Gastroesophageal sphincter (tissue), 3 donors: Measurements from ENCODE around the gene PLEKHG5.

Experiments used
- POLR2A ChIP-seq, 2 donors: fragments of 450-650 bp; IDR thresholded peaks; one replicate each; pipeline ENCODE4 v1.6.1; 2017; ENCODE audit warnings: antibody characterized with exemption in 2 of 2, mild to moderate bottlenecking in 2 of 2, moderate library complexity in 1 of 2
- TF ChIP-seq, protein P1 (sequence below), 4 experiments: fragments of 200-600 bp in 2 of 4; fragments of 450-650 bp in 2 of 4; sonication (generic) in 1 of 4; IDR thresholded peaks; one replicate each; pipeline ENCODE4 v1.5.1; 2017 to 2019; ENCODE audit warnings: antibody characterized with exemption in 4 of 4, mild to moderate bottlenecking in 2 of 4, moderate library complexity in 2 of 4

DNA sequence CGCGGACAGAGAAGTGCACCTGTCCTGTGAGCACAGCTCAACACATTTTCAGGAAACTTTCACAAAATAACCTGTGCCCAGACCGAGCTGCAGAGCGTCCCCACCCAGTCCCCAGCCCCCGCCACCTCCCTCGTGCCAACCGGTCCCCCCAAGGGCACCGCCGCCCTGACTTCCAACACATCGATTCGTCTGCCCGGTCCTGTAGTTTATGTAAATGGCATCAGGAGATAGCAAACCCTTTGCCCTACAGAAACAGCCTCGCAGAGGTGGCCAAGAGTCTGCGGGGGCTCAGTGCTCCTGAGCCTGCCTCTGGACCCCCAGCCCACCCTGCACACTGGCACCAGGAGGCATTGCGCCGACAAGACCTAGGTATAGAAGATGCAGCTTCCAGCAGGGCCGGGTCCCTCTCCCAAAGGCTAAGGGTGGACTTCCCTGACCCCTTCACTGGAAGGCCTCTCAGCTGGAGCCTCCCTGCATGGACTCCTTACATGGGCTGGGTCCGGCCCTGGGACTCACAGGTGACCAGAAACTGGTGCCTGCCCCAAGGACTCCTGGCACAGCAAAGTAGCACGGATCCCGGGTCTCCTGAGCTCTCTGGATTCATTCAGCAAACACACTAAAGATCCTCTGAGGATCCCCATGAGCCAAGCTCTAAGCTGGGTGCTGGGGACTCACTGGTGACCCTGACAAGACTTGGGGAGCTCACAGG lies 6.6 kb upstream of the PLEKHG5 start:
- TF ChIP-seq, protein P1, sequence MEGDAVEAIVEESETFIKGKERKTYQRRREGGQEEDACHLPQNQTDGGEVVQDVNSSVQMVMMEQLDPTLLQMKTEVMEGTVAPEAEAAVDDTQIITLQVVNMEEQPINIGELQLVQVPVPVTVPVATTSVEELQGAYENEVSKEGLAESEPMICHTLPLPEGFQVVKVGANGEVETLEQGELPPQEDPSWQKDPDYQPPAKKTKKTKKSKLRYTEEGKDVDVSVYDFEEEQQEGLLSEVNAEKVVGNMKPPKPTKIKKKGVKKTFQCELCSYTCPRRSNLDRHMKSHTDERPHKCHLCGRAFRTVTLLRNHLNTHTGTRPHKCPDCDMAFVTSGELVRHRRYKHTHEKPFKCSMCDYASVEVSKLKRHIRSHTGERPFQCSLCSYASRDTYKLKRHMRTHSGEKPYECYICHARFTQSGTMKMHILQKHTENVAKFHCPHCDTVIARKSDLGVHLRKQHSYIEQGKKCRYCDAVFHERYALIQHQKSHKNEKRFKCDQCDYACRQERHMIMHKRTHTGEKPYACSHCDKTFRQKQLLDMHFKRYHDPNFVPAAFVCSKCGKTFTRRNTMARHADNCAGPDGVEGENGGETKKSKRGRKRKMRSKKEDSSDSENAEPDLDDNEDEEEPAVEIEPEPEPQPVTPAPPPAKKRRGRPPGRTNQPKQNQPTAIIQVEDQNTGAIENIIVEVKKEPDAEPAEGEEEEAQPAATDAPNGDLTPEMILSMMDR (IDR thresholded peaks at IDR 0.05): no peak
- TF ChIP-seq POLR2A (IDR thresholded peaks at IDR 0.05): no peak
